Stomach (tissue), 4 donors: ENCODE measurements around the gene PLEKHA6.

Experiments
- CTCF ChIP-seq, 7 experiments: fragments of 450-650 bp in 4 of 7; fragments of 200-600 bp in 3 of 7; sonication (generic) in 3 of 7; IDR thresholded peaks; one replicate each; pipeline ENCODE4 v1.5.1; 2016 to 2019; ENCODE audit warnings: antibody characterized with exemption in 7 of 7, control low read depth in 2 of 7, mild to moderate bottlenecking in 1 of 7
- POLR2A ChIP-seq, 4 donors: fragments of 450-650 bp; IDR thresholded peaks; one replicate each; pipeline ENCODE4 v1.6.1; 2016; ENCODE audit warnings: antibody characterized with exemption in 4 of 4, control low read depth in 2 of 4, mild to moderate bottlenecking in 1 of 4, moderate library complexity in 1 of 4
- POLR2AphosphoS5 ChIP-seq, 3 donors: sonication (generic); formaldehyde crosslinking; IDR thresholded peaks; one replicate each; pipeline ENCODE4 v1.6.1; 2016; ENCODE audit warnings: antibody characterized with exemption in 3 of 3

GRCh38 chr1:204255225-204255624 lies 104.5 kb downstream of the PLEKHA6 start:
- TF ChIP-seq CTCF (IDR thresholded peaks at IDR 0.05) (no peak), POLR2A (IDR thresholded peaks at IDR 0.05) (no peak), POLR2AphosphoS5 (IDR thresholded peaks at IDR 0.05) (no peak)
